SK-N-MC (cell line): ENCODE results near the gene ZNF628.

Experiments used
- EZH2 ChIP-seq: fragments of 200-600 bp; sonication (generic); IDR thresholded peaks from one replicate; pipeline ENCODE4 v1.6.1; 2017; ENCODE audit warnings: antibody characterized with exemption
- POLR2AphosphoS5 ChIP-seq: IDR thresholded peaks from 2 replicates; pipeline ENCODE4 v1.6.1; 2012; ENCODE audit warnings: mild to moderate bottlenecking, low read depth, low read length, borderline replicate concordance

DNA sequence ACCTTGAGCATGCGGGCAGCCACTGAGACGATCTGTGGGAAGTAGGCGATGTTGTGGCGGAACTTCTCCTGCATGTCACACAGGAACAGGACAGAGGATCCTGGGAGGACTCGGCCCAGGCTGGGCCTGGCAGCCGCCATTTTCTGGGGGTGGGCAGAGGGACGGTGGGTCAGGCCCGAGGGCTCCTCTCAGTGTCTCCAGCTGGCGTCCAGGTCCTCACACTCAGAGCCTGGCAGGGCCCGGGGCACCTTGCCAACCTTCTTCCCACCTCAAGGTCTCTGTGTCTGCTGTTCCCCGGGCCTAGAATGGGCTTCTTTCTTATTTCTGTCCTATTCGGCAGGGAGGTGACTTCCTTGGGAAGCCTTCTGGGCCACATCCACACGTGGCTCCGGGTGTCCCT is 20.1 kb upstream of the ZNF628 start:
- no peak for TF ChIP-seq EZH2
- no peak for TF ChIP-seq POLR2AphosphoS5
